ENCODE data around the gene SLC9C1. TPM values are rescaled to one million over a fixed set of nuclear protein-coding genes. Genes with fewer than 3 reads are reported as not detected.

Gene SLC9C1
- total RNA-seq, 4 donors from 2014 or later = 0.67 to 12.4 (median 1.7) TPM; not detected in 1

DNA sequence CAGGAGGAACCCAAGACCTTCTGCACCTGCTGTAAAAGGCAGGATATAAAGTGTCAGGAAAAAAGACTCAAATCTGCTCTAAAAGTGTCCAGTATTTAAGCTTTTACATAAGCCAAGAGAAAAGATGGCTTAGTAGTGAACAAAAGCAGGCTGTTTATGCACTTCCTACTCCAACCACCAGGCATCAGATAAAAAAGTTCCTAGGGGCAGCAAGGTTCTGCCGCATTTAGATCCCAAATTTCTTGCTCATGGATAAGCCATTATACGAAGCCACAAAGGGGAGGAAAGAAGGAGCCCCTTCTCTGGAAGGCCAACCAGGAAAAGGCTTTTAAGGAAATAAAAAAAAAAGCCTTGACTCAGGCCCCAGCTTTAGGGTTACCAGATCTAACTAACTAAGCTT lies 10.6 kb upstream of the SLC9C1 start:
- Histone ChIP-seq H3K27me3 (no peaks in the 10 kb centered on the region), H3K4me1 (peaks cover 0 to 16% (median 2%) of the 10 kb centered on the region in 4 donors), H3K36me3 (no peaks in the 10 kb centered on the region), H3K4me3 (no peak overlapping the region), H3K27ac (peak overlapping the region in 1 of 4 donors; percentile 48), H3K9me3 (no peaks in the 10 kb centered on the region)
- DNase-seq = no peak
- TF ChIP-seq POLR2A (IDR thresholded peaks at IDR 0.05) = no peak
- TF ChIP-seq, protein P1, sequence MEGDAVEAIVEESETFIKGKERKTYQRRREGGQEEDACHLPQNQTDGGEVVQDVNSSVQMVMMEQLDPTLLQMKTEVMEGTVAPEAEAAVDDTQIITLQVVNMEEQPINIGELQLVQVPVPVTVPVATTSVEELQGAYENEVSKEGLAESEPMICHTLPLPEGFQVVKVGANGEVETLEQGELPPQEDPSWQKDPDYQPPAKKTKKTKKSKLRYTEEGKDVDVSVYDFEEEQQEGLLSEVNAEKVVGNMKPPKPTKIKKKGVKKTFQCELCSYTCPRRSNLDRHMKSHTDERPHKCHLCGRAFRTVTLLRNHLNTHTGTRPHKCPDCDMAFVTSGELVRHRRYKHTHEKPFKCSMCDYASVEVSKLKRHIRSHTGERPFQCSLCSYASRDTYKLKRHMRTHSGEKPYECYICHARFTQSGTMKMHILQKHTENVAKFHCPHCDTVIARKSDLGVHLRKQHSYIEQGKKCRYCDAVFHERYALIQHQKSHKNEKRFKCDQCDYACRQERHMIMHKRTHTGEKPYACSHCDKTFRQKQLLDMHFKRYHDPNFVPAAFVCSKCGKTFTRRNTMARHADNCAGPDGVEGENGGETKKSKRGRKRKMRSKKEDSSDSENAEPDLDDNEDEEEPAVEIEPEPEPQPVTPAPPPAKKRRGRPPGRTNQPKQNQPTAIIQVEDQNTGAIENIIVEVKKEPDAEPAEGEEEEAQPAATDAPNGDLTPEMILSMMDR (IDR thresholded peaks at IDR 0.05) = peak in 4 of 6 experiments; percentile 6 to 21 (median 10)

DNA sequence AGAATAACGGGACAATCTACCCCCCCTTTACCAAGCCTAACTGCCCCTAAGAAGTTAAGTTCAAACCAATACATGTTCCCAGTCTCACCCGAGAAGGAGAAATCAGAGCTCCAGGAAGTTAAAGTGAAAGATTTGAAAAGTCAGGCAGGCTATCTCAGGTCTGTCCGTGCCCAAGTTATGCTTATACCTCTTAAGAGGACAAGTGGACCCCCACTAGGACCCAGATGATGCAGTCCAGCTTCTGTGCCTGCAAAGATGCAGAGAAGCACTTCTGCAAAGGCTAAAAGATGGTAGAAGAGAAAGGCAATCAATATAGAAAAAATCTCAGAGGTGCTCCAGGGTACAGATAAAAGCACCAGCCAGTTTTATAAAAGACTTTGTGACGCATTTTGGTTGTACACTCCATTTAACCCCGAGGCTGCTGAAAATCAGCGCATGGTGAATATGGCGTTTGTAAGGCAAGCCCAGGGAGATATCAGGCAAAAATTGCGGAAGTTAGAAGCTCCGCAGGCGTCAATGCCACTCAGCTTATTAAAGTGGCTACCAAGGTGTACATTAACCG lies 9.8 kb upstream of the SLC9C1 start:
- DNase-seq = peak in 2 of 3 donors; percentile 36 to 62
- Histone ChIP-seq H3K4me1 (peaks cover 0 to 16% (median 2%) of the 10 kb centered on the region in 4 donors), H3K27ac (peak overlapping the region in 1 of 4 donors; percentile 48), H3K27me3 (no peaks in the 10 kb centered on the region), H3K36me3 (no peaks in the 10 kb centered on the region), H3K4me3 (peak overlapping the region; percentile 23 to 53 (median 40)), H3K9me3 (no peaks in the 10 kb centered on the region)
- TF ChIP-seq, protein P1 (IDR thresholded peaks at IDR 0.05) = no peak
- no peak for TF ChIP-seq POLR2A (IDR thresholded peaks at IDR 0.05)

DNA sequence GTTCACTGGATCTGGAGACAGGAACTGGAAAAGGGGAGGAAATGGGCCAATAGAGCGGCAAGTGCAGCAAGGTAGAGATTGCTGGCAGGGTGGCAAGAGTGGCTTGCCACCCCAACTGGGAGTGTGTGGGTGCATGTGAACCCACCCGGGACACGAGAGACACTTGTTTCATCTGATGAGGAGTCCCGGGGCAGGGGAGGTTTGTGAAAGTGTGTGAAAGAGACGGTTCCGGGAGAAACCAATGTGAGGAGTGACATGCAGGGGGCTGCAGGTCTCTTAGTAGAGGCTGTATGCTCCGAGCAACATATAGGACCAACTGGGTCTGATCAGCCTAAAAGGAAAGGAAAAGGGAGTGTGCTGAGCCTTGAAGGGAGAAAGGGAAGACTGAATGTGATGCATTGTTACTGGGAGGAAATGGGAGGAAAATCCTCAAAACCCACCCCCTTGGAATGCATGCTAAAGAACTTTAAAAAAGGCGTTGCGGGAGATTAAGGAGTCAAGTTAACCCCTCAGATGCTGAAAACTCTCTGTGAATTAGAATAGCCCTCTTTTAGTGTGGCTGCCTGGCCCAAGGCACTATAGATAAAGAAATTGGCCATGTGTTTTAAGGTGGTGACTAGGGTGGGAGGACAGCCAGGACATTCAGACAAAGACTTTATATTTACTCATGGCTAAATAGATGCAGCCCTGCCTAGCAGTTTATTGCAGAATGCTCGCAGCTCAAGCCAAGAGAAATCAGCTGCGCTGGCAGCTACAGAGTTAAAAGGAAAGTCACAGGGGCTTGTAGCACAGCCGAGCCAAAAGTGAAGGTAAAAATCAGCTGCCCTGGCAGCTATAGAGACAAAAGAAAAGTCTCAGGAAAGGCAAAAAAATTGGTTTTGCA lies 9.1 kb upstream of the SLC9C1 start:
- DNase-seq = no peak
- Histone ChIP-seq H3K4me1 (peaks cover 0 to 16% (median 2%) of the 10 kb centered on the region in 4 donors), H3K27me3 (no peaks in the 10 kb centered on the region), H3K4me3 (peak overlapping the region; percentile 23 to 53 (median 40)), H3K27ac (peak overlapping the region in 1 of 4 donors; percentile 48), H3K36me3 (no peaks in the 10 kb centered on the region), H3K9me3 (no peaks in the 10 kb centered on the region)
- TF ChIP-seq, protein P1 (IDR thresholded peaks at IDR 0.05) = no peak
- no peak for TF ChIP-seq POLR2A (IDR thresholded peaks at IDR 0.05)

DNA sequence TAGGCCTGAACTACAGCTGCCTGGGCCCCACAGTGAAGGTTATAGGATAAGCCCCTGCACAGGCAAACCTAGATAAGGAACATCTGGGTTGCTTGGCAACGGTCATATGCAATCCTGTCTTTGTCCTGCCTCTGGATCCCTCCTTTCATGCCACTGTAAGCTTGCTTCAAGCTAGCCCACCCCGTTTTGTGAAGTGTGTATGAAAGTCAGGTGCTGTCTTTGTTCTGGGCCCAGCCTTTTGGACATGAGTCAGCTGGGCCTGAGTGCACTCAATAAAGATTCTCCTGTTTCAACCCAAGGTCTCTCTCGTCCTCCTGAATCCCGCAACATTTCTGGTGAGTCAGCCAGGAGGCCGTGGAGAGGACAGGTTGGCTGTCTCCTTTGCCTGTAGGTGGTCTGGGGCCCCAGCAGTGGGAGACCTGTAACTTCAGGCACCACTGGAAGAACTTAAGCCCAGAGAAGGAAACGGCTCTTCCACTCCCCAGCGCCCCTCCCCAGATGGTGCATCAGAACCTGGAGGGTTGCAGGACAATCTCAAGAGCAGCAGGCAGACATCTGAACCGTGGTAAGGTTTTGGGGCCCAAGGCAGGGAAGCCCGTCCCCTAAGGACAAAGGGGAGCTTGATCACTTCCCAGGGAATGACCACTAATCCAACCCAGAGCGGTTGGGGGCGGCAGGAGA lies 8.3 kb upstream of the SLC9C1 start:
- TF ChIP-seq POLR2A (IDR thresholded peaks at IDR 0.05) = no peak
- TF ChIP-seq, protein P1 (IDR thresholded peaks at IDR 0.05) = no peak
- DNase-seq = no peak
- Histone ChIP-seq H3K4me1 (peaks cover 0 to 16% (median 2%) of the 10 kb centered on the region in 4 donors), H3K4me3 (no peak overlapping the region), H3K9me3 (no peaks in the 10 kb centered on the region), H3K36me3 (no peaks in the 10 kb centered on the region), H3K27ac (no peak overlapping the region), H3K27me3 (no peaks in the 10 kb centered on the region)

DNA sequence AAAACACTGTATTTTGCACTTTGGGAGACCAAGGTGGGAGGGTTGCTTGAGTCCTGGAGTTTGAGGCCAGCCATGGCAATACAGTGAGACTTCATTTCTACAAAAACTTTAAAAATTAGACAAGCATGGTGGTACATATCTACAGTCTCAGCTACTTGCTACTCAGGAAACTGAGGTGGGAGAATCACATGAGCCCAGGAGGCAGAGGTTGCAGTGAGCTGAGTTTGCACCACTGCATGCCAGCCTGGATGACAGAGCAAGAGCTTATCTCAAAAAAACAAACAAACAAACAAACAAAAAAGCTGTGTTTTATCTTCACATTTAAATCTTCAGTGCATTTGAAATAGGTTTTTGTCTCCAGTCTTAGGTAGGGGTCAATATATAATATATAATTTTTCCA lies 4.8 kb upstream of the SLC9C1 start:
- no peak for DNase-seq
- H3K27me3 ChIP-seq = no peaks in the 10 kb centered on the region
- no peak overlapping the region for H3K27ac ChIP-seq
- H3K4me3 ChIP-seq = no peak overlapping the region
- H3K4me1 ChIP-seq = peaks cover 0 to 11% (median 0%) of the 10 kb centered on the region in 4 donors
- no peaks in the 10 kb centered on the region for H3K36me3 ChIP-seq
- TF ChIP-seq, protein P1 (IDR thresholded peaks at IDR 0.05) = no peak
- no peak for TF ChIP-seq POLR2A (IDR thresholded peaks at IDR 0.05)
- H3K9me3 ChIP-seq = no peaks in the 10 kb centered on the region
